KMS-11 (cell line): ENCODE measurements around the gene CD55.

ENCODE experiments used
- H2AFZ ChIP-seq: fragments of 200-600 bp; sonication (generic); 2 replicates; pipeline ENCODE4 v1.6.1; 2016; ENCODE audit warnings: antibody characterized with exemption, mixed run types, low read depth
- H3K27ac ChIP-seq: fragments of 200-600 bp; sonication (generic); 2 replicates; pipeline ENCODE4 v1.6.1; 2016; ENCODE audit warnings: mild to moderate bottlenecking, mixed run types
- H3K27me3 ChIP-seq: fragments of 200-600 bp; sonication (generic); 2 replicates; pipeline ENCODE4 v1.6.1; 2017; ENCODE audit warnings: mild to moderate bottlenecking, low read depth, mixed run types, moderate library complexity; ENCODE audit not compliant: insufficient read depth
- H3K36me3 ChIP-seq: fragments of 200-600 bp; sonication (generic); 2 replicates; pipeline ENCODE4 v1.6.1; 2017; ENCODE audit warnings: mild to moderate bottlenecking, mixed run types; ENCODE audit not compliant: insufficient read depth
- H3K4me1 ChIP-seq: fragments of 200-600 bp; sonication (generic); 2 replicates; pipeline ENCODE4 v1.6.1; 2016; ENCODE audit warnings: mild to moderate bottlenecking, low read depth, mixed run types; ENCODE audit not compliant: poor library complexity, severe bottlenecking
- H3K4me2 ChIP-seq: fragments of 200-600 bp; sonication (generic); 2 replicates; pipeline ENCODE4 v1.7.0; 2016; ENCODE audit warnings: mild to moderate bottlenecking, mixed run types
- H3K4me3 ChIP-seq: fragments of 200-600 bp; sonication (generic); IDR thresholded peaks from 2 replicates; pipeline ENCODE4 v1.6.1; 2017; ENCODE audit warnings: low read depth, low read length, mixed read lengths; ENCODE audit not compliant: insufficient read depth
- H3K79me2 ChIP-seq: fragments of 200-600 bp; sonication (generic); 2 replicates; pipeline ENCODE4 v1.6.1; 2016; ENCODE audit warnings: low read depth, mixed run types; ENCODE audit not compliant: insufficient read depth
- H3K9ac ChIP-seq: fragments of 200-600 bp; sonication (generic); 2 replicates; pipeline ENCODE4 v1.6.1; 2016; ENCODE audit warnings: mild to moderate bottlenecking, mixed run types
- H4K20me1 ChIP-seq: fragments of 200-600 bp; sonication (generic); 2 replicates; pipeline ENCODE4 v1.6.1; 2016; ENCODE audit warnings: mild to moderate bottlenecking, mixed run types; ENCODE audit not compliant: insufficient read depth
- CTCF ChIP-seq: fragments of 200-600 bp; sonication (generic); conservative IDR thresholded peaks from 2 replicates; pipeline ENCODE4 v1.6.1; 2017; ENCODE audit warnings: low read depth, mild to moderate bottlenecking, antibody characterized with exemption, low read length, moderate library complexity, mixed read lengths

The CD55 gene

DNA sequence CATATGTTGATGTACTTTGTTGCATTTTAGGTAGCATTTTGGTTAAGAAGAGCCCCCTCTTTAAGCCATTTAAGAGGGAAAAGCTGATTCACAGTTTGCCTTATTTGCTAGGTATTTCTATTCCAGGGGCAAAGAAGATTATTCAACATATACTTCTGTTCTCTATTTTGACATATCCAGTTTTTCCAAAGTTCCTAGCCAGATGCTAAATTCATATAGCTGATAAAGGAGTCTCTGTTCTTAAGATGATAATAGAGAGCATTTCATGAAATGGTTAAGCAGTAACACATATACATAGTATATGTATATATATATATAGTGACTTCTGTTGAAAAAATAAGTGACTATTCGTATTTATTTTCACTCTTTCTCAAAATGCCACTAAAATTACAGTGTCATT is 15.5 kb upstream of the CD55 start:
- Histone ChIP-seq H3K4me2 (no peak overlapping the region), H4K20me1 (no peaks in the 10 kb centered on the region), H2AFZ (no peak overlapping the region), H3K9ac (no peak overlapping the region), H3K27me3 (no peaks in the 10 kb centered on the region), H3K27ac (no peak overlapping the region), H3K36me3 (no peaks in the 10 kb centered on the region), H3K79me2 (no peaks in the 10 kb centered on the region), H3K4me1 (no peaks in the 10 kb centered on the region), H3K4me3 (no peak overlapping the region)
- no peak for TF ChIP-seq CTCF

DNA sequence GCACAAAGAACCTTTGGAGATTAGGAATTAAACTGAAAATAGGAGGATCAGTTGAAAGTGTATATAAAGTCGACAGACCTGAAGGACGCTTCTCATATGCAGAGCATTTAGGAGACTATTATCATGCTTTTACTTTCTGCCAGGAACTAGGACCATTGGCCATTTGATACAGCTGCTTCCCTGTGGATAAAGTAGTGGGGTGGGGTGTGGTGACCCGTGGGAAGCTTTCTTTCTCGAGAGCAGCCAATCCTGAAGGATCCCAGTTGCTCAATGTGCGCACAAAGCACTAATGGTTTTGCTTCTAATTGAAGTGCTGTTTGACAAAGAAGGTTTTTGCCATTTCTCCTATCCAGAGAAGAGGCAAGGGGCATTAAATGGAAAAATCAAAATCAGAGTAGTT is 14.9 kb upstream of the CD55 start:
- Histone ChIP-seq H3K36me3 (no peaks in the 10 kb centered on the region), H2AFZ (no peak overlapping the region), H3K27ac (no peak overlapping the region), H3K4me2 (no peak overlapping the region), H3K4me3 (no peak overlapping the region), H3K79me2 (no peaks in the 10 kb centered on the region), H3K27me3 (no peaks in the 10 kb centered on the region), H3K4me1 (no peaks in the 10 kb centered on the region), H4K20me1 (no peaks in the 10 kb centered on the region), H3K9ac (no peak overlapping the region)
- TF ChIP-seq CTCF = no peak

- Histone ChIP-seq H3K4me2 (no peak overlapping the region), H4K20me1 (no peaks in the 10 kb centered on the region), H3K4me1 (no peaks in the 10 kb centered on the region), H3K36me3 (no peaks in the 10 kb centered on the region), H3K9ac (no peak overlapping the region), H2AFZ (no peak overlapping the region), H3K4me3 (no peak overlapping the region), H3K79me2 (no peaks in the 10 kb centered on the region), H3K27ac (no peak overlapping the region), H3K27me3 (no peaks in the 10 kb centered on the region)
- no peak for TF ChIP-seq CTCF
These were observed 12.9 kb upstream of the CD55 start for GRCh38 chr1:207308451-207309190.

GRCh38 chr1:207309745-207310273 is 11.7 kb upstream of the CD55 start:
- Histone ChIP-seq H3K9ac (no peak overlapping the region), H3K79me2 (no peaks in the 10 kb centered on the region), H4K20me1 (no peaks in the 10 kb centered on the region), H3K27me3 (no peaks in the 10 kb centered on the region), H3K36me3 (no peaks in the 10 kb centered on the region), H3K4me1 (no peaks in the 10 kb centered on the region), H2AFZ (no peak overlapping the region), H3K4me3 (no peak overlapping the region), H3K27ac (no peak overlapping the region), H3K4me2 (no peak overlapping the region)
- no peak for TF ChIP-seq CTCF
